Transverse colon (tissue), 4 donors: ENCODE results near the gene SDF2.

Source experiments
- EP300 ChIP-seq: sonication (generic); formaldehyde crosslinking; IDR thresholded peaks from one replicate; pipeline ENCODE4 v1.6.1; 2017; ENCODE audit warnings: antibody characterized with exemption, low read depth
- POLR2A ChIP-seq: fragments of 450-650 bp; IDR thresholded peaks from one replicate; pipeline ENCODE4 v1.6.1; 2016; ENCODE audit warnings: antibody characterized with exemption, mild to moderate bottlenecking, moderate library complexity
- POLR2AphosphoS5 ChIP-seq, 3 donors: sonication (generic); formaldehyde crosslinking; IDR thresholded peaks; one replicate each; pipeline ENCODE4 v1.6.1; 2016; ENCODE audit warnings: antibody characterized with exemption in 3 of 3
- TF ChIP-seq, protein P1 (sequence below), 5 experiments: fragments of 200-600 bp in 3 of 5; fragments of 450-650 bp in 2 of 5; sonication (generic) in 3 of 5; IDR thresholded peaks; 1 replicate in 2 of 5; 2 replicates in 3 of 5; pipeline ENCODE4 v1.5.1; 2016 to 2017; ENCODE audit warnings: antibody characterized with exemption in 5 of 5, inconsistent platforms in 3 of 5, mild to moderate bottlenecking in 2 of 5, moderate library complexity in 1 of 5

DNA sequence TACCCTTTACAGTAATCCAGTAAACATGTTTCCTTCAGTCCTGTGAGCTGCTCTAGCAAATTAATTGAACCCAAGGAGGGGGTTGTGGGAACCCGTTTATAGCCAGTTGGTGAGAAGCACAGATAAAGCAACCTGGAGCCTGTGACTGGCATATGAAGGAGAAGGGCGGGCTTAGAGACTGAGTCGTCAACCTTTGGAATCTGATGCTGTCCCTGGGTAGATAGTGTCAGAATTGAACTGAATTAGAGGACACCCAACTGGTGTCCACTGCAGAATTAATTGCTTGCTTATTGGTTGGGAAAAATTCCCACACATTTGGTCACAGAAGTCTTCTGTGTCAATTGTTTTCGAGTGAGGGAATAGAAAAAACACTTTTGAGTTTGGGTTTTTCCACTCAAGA is 34.9 kb downstream of the SDF2 start:
- TF ChIP-seq, protein P1, sequence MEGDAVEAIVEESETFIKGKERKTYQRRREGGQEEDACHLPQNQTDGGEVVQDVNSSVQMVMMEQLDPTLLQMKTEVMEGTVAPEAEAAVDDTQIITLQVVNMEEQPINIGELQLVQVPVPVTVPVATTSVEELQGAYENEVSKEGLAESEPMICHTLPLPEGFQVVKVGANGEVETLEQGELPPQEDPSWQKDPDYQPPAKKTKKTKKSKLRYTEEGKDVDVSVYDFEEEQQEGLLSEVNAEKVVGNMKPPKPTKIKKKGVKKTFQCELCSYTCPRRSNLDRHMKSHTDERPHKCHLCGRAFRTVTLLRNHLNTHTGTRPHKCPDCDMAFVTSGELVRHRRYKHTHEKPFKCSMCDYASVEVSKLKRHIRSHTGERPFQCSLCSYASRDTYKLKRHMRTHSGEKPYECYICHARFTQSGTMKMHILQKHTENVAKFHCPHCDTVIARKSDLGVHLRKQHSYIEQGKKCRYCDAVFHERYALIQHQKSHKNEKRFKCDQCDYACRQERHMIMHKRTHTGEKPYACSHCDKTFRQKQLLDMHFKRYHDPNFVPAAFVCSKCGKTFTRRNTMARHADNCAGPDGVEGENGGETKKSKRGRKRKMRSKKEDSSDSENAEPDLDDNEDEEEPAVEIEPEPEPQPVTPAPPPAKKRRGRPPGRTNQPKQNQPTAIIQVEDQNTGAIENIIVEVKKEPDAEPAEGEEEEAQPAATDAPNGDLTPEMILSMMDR (IDR thresholded peaks at IDR 0.05), result no peak
- TF ChIP-seq POLR2AphosphoS5 (IDR thresholded peaks at IDR 0.05) (no peak), POLR2A (no peak), EP300 (no peak)
